Activated naive CD4-positive, alpha-beta T cell treated with anti-CD3 and anti-CD28 coated beads, Interleukin-2, amount 50 U/mL, for 72 hours (primary cell): Measurements from ENCODE around the gene LIM2. TPM values are rescaled to one million over a fixed set of nuclear protein-coding genes. Genes with fewer than 3 reads are reported as not detected.
"Not testable (repeated sequence)": the region's sequence is repeated elsewhere in the genome, so short reads cannot be mapped to it uniquely, and the experiment has no call there.

ENCODE experiments used
- ATAC-seq, 2 donors: fragments of 150-1000 bp; cut with Tn5 transposase; 2 replicates each; pipeline ENCODE4 v1.10.0; 2021; ENCODE audit warnings: mild to moderate bottlenecking in 2 of 2, moderate library complexity in 2 of 2
- DNase-seq, 2 donors: peaks; one replicate each; pipeline ENCODE4 v3.0.0; 2021 to 2022; ENCODE audit warnings: low spot score in 2 of 2
- H3K27ac Mint-ChIP-seq, 2 donors: one replicate each; pipeline ENCODE4 v1.8.0; 2022; ENCODE audit warnings: mild to moderate bottlenecking in 2 of 2, mixed read lengths in 2 of 2
- H3K36me3 Mint-ChIP-seq, 2 donors: one replicate each; pipeline ENCODE4 v1.8.0; 2022; ENCODE audit warnings: mixed read lengths in 2 of 2
- H3K9me3 Mint-ChIP-seq, 2 donors: one replicate each; pipeline ENCODE4 v1.8.0; 2022; ENCODE audit warnings: mixed read lengths in 2 of 2
- total RNA-seq, 2 donors: library from RNA; stranded (reverse); gene quantifications; one replicate each; pipeline ENCODE4 v1.2.3, GENCODE V29; 2022

The LIM2 gene
- total RNA-seq, 2 donors from 2014 or later = 1.2 TPM; not detected in 1

GRCh38 chr19:51402117-51402516 is 14.3 kb upstream of the LIM2 start:
- Mint-ChIP-seq H3K27ac (no peak overlapping the region), H3K36me3 (peaks cover 23 to 34% of the 10 kb centered on the region in 2 donors), H3K9me3 (peaks cover 14 to 18% of the 10 kb centered on the region in 2 donors)
- DNase-seq = no peak
- ATAC-seq = no peak

DNA sequence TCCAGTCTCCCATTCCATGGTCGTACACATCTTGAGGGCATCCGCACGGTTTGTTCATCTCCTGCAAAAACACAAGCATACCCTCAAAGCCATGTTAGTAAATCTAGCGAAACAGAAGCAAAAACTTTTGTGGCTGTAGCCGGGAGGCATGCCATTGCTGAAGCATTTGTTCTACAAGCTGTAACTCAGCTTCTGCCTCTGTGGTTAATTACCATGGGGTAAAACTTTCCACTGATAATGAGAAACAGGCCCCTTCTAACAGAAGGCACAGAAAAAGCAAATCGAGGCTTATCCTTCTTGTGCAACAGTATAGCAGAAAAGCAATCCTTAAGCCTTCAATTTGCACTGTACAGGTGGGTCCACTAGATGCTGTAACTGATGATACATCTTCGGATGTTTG is 12.2 kb upstream of the LIM2 start:
- DNase-seq, H3K27ac Mint-ChIP-seq, ATAC-seq: not testable (repeated sequence)
- peaks cover 14 to 18% of the 10 kb centered on the region in 2 donors for H3K9me3 Mint-ChIP-seq
- peaks cover 28 to 37% of the 10 kb centered on the region in 2 donors for H3K36me3 Mint-ChIP-seq

DNA sequence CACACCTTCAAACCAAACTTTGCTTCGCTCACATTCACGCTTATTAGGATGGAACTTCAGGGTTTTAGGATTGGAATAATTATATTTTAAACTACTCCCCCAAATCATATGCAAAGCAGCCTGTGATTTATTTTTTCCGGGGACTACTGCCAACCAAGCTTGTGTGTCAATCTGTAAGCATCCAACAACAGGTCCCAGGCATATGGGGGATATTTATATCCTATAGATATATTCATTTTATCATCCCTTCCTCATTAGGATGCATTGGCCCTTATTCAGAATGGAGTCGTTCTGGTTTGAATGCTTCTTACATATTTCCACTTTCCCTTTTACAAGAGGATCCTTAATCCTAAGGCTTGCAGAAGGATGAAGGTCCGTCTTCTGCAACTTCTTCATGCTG is 11.5 kb upstream of the LIM2 start:
- Mint-ChIP-seq H3K36me3 (peaks cover 32 to 44% of the 10 kb centered on the region in 2 donors), H3K9me3 (peaks cover 14 to 18% of the 10 kb centered on the region in 2 donors), H3K27ac (no peak overlapping the region)
- ATAC-seq = no peak
- DNase-seq = no peak

- Mint-ChIP-seq H3K27ac (no peak overlapping the region), H3K36me3 (peaks cover 24 to 37% of the 10 kb centered on the region in 2 donors), H3K9me3 (peaks cover 10 to 12% of the 10 kb centered on the region in 2 donors)
- DNase-seq = no peak
- no peak for ATAC-seq
Measured at GRCh38 chr19:51398096-51398704, 10.4 kb upstream of the LIM2 start.

- peaks cover 19 to 29% of the 10 kb centered on the region in 2 donors for H3K36me3 Mint-ChIP-seq
- not testable (repeated sequence) for H3K9me3 Mint-ChIP-seq, ATAC-seq, DNase-seq, H3K27ac Mint-ChIP-seq
Measured at GRCh38 chr19:51397453-51397852, 9.7 kb upstream of the LIM2 start.

DNA sequence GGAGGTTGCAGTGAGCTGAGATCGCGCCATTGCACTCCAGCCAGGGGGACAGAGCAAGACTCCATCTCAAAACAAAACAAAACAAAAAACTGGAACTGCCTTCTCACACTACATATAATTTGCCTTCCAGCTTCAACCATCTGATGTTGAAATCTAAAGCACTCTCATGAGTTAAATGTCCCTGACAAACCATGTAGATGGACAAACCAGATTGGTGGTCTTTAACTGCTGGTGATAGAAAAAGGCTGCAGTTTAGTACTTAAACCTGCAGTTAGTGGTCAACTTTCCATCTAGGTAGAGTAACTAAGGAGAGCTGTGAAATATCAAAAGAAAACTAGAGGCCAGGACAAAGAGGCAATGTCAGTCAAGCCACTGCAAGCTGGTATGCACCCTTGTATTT is 8.4 kb upstream of the LIM2 start:
- H3K27ac Mint-ChIP-seq = peak overlapping the region in 1 of 2 donors; percentile 100

DNA sequence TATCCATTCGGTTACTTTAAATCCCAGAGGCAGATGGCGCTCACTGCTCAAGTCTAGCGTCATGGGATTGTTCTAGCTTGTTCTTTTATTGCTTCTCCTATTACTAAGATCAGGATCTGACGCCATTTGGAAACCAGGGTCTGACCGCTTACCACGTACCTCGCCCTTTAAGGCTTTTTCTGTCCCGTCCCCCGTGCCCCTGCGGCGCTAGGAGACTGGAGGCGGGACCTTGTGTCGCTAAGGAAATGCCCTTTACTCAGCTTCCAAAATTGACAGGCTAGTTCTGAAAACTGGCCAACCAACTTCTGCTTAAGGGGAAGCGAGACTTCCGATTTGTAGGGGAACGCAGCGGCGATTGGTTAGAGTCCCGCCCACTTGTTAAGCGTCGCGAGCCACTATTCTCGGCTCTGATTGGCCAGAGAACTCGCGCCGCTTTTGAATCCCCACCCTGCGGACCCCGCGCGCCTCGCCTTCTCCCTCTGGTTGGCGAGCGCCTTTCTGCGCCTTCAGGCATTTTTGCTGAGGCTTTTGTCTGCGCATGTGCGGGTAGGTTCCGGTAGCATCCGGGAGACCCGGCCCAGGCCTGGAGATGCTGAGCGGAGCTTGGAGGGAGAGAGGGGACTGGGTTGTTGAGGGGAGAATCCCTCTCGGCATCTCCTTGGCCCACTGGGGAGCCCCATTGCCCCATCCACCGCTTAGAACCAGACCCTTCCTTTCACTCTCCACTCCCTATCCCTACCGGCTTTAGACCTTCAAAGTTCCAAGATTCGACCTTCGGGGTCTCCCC is 6.5 kb upstream of the LIM2 start:
- DNase-seq (peak; percentile 96 to 98), ATAC-seq (peak; percentile 85 to 91)
- Mint-ChIP-seq H3K36me3 (peaks cover 9 to 10% of the 10 kb centered on the region in 2 donors), H3K27ac (peak overlapping the region; percentile 98 to 100), H3K9me3 (no peaks in the 10 kb centered on the region)

More for the DNA sequence above, 8.4 kb upstream of the LIM2 start:
- no peak for DNase-seq
- Mint-ChIP-seq H3K9me3 (no peaks in the 10 kb centered on the region), H3K36me3 (peaks cover 9 to 19% of the 10 kb centered on the region in 2 donors)
- ATAC-seq = no peak

- peak overlapping the region in 1 of 2 donors; percentile 58 for H3K27ac Mint-ChIP-seq
- peaks cover 9 to 10% of the 10 kb centered on the region in 2 donors for H3K36me3 Mint-ChIP-seq
- ATAC-seq (no peak), DNase-seq (no peak)
- H3K9me3 Mint-ChIP-seq = no peaks in the 10 kb centered on the region
Measured at GRCh38 chr19:51392701-51393100, 4.9 kb upstream of the LIM2 start.

- peak overlapping the region; percentile 69 to 70 for H3K27ac Mint-ChIP-seq
- peaks cover 9 to 10% of the 10 kb centered on the region in 2 donors for H3K36me3 Mint-ChIP-seq
- DNase-seq (no peak), ATAC-seq (no peak)
- H3K9me3 Mint-ChIP-seq = no peaks in the 10 kb centered on the region
Measured at GRCh38 chr19:51391073-51391611, 3.4 kb upstream of the LIM2 start.

- Mint-ChIP-seq H3K9me3 (no peaks in the 10 kb centered on the region), H3K36me3 (no peaks in the 10 kb centered on the region), H3K27ac (peak overlapping the region in 1 of 2 donors; percentile 71)
- no peak for DNase-seq
- ATAC-seq = no peak
Measured at GRCh38 chr19:51389143-51389542, 1.4 kb upstream of the LIM2 start.

DNA sequence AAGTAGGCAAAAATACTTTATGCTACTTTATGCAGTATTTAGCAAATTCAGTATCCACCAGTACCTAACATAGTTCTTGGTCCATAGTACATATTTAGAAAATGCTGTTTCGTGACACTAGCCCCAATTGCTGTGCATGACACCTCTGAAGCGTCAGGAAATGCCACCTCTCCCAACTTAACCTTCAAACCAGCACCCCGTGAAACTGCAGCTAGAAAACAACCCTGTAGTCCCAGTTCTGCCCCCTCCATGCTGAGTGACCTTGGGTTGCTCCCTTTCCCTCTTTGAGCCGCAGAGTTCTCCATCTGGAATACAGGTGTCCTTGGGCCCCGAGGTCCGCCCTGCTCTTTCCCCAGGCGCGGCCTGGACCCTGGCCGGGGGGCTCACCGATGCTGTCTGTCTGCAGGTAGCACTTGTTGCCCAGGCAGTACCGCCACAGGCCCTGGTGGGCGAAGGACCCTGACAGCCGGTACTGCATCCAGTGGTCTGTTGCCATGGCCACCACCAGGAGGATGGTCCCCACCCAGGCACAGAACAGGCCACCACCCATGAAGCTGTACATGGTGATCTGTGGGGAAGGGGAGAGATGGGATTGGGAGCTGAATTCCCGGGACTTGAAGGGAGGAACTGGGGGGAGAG is 773 bp downstream of the LIM2 start:
- Mint-ChIP-seq H3K36me3 (no peaks in the 10 kb centered on the region), H3K9me3 (no peaks in the 10 kb centered on the region), H3K27ac (peak overlapping the region in 1 of 2 donors; percentile 66)
- ATAC-seq = no peak
- DNase-seq = no peak

DNA sequence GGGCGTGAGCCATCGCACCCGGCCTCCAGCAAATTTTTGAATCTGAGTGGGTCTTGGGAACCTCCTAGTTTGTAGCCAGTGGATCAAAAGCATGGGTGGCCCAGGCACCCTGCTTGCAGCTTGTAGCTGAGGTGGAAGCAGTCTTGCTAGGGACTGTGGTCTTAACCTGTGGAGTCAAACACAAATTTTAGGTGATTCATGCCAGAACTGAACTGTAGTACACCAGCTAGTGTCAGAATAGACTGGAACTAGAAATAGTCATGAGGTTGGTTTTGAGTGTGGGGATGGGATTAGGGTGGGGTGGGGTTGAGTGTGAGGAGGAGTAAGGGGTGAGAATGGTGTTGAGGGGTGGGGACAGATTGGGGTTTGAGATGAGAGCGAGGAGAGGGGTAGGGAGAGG is 5.8 kb downstream of the LIM2 start:
- peak in 1 of 2 donors; percentile 21 for ATAC-seq
- Mint-ChIP-seq H3K36me3 (no peaks in the 10 kb centered on the region), H3K27ac (no peak overlapping the region), H3K9me3 (no peaks in the 10 kb centered on the region)
- DNase-seq = no peak

DNA sequence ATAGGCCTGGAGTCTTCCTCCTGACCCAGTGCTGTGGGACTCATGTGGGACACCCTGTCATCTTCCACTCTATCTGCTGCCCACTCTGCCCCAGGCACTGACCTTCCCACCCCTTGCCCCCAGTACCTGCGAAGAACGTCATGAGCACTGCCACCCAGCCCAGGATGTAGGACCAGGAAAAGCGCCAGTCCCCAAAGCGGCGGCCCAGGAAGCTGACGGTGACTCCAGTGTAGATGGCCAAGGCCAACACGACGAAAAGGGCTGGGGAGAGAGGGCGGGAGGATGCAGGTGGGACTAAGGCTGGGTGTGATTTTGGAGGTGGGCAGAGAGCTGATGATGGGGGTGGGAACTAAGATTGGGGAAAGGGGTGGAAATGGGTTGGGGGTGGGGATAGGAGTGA is 7.4 kb downstream of the LIM2 start:
- peaks cover 0 to under 1% of the 10 kb centered on the region in 2 donors for H3K9me3 Mint-ChIP-seq
- DNase-seq (no peak), ATAC-seq (no peak)
- peaks cover 2% of the 10 kb centered on the region in 2 donors for H3K36me3 Mint-ChIP-seq
- H3K27ac Mint-ChIP-seq = peak overlapping the region; percentile 16 to 35

- Mint-ChIP-seq H3K36me3 (peaks cover 5 to 21% of the 10 kb centered on the region in 2 donors), H3K9me3 (peaks cover 4 to 7% of the 10 kb centered on the region in 2 donors), H3K27ac (no peak overlapping the region)
- ATAC-seq (no peak), DNase-seq (no peak)
Measured at GRCh38 chr19:51377422-51377821, 10.4 kb downstream of the LIM2 start.

GRCh38 chr19:51375504-51376221 is 12.1 kb downstream of the LIM2 start:
- ATAC-seq (peak; percentile 13 to 63), DNase-seq (peak in 1 of 2 donors; percentile 85)
- H3K9me3 Mint-ChIP-seq = peaks cover 4 to 7% of the 10 kb centered on the region in 2 donors
- peak overlapping the region; percentile 73 to 84 for H3K27ac Mint-ChIP-seq
- peaks cover 10 to 35% of the 10 kb centered on the region in 2 donors for H3K36me3 Mint-ChIP-seq
